Measurements from ENCODE around the gene CARD14.

DNA sequence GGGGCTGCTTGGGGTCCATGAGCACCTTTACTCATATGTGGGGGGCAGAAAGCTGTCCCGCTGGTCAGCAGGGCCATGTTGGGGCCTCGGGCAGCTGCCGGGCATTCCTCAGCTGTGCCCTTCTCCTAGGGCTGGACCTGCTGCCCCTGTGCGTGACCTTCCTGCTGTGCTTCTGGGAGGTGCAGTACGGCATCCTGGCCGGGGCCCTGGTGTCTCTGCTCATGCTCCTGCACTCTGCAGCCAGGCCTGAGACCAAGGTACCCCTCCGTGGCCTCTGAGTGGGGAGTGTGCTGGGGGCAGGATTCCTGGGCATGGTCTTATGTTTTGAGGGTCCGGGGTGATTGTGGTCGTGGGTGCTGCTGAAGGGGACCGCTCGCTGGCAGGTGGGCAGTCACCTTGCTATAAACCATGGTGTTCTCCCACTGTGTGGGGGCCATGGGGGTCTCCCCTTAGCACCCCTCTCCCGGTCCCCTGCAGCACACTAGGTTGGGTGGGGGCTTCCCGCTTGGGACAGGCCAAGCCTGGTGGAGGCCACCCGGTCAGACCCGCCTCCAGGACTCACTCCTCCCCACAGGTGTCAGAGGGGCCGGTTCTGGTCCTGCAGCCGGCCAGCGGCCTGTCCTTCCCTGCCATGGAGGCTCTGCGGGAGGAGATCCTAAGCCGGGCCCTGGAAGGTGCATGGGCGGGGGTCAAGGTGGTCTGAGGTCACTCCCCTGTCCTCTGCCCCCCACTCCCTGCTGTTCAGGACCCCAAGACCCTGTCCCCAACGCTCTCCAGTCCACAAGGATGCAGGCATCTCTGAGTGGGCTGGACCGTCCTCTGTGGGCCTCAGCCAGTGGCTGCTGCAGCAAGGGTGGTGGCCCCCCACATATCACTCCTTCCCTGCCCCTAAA, 78.4 kb downstream of the CARD14 start:
- TF ChIP-seq CTCF (IDR thresholded peaks at IDR 0.05; ENCODE audit: low read depth, low read length) (no peak), MYC (IDR thresholded peaks at IDR 0.05; ENCODE audit: low read depth, low read length) (no peak), POLR2A (IDR thresholded peaks at IDR 0.05; ENCODE audit: extremely low read depth, insufficient read length) (no peak)

Measured in NB4 (cell line).